ENCODE measurements around the gene OCA2.
"Not testable (repeated sequence)": the region's sequence is repeated elsewhere in the genome, so short reads cannot be mapped to it uniquely, and the experiment has no call there.

The OCA2 gene

GRCh38 chr15:28121577-28121976, 22.5 kb upstream of the OCA2 start:
- DNase-seq (ENCODE audit: insufficient read length, low spot score); FAIRE-seq: not testable (repeated sequence)

GRCh38 chr15:28120359-28120640, 21.2 kb upstream of the OCA2 start:
- no peak for DNase-seq (ENCODE audit: insufficient read length, low spot score)
- no peak for FAIRE-seq

DNA sequence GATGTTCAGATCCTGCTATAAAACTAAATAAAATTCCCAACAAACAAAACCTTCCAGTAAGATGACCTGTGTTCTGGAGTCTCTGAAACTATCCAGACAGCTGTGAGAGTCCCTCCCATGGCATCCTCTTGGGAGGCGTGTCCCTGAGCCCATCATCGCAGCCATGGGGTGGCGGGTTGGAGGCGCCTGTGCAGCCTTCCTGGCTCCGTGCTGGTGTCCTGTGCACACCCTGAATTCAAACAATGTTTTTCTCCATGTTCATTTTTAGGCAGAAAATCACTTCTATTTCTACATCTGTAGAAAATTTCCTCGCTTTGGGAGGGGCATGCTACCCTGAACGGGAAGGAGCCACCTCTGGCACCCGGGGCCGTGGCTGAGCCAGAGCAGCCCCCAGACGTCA, 19.4 kb upstream of the OCA2 start:
- FAIRE-seq (no peak), DNase-seq (ENCODE audit: insufficient read length, low spot score) (no peak)

DNA sequence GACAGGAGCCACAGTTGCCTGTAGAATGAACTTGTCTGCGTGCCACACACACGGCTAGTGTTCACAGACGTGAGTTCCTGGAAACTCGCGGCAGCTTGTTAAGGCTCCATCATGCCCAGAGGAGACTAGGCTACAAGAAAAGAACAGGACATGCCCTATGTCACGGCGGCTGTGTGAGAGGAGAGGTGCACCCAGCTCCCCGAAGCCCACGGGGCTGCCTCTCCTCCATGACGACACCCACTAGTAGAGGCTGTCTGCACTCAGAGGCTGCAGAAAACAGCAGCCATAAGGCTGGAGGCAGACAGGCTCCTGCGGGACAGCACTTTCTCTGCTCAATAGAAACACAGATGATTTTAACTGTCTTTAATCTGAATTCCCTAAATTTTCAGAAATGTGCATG, 19.0 kb upstream of the OCA2 start:
- DNase-seq (ENCODE audit: insufficient read length, low spot score) (no peak), FAIRE-seq (no peak)

- DNase-seq (ENCODE audit: insufficient read length, low spot score) (no peak), FAIRE-seq (no peak)
These were observed 18.4 kb upstream of the OCA2 start for GRCh38 chr15:28117432-28117990.

GRCh38 chr15:28116521-28117431, 17.7 kb upstream of the OCA2 start:
- FAIRE-seq (no peak), DNase-seq (ENCODE audit: insufficient read length, low spot score) (no peak)

GRCh38 chr15:28115871-28116270, 16.8 kb upstream of the OCA2 start:
- FAIRE-seq, result no peak
- DNase-seq (ENCODE audit: insufficient read length, low spot score), result no peak

GRCh38 chr15:28114721-28115622, 15.9 kb upstream of the OCA2 start:
- no peak for FAIRE-seq
- DNase-seq (ENCODE audit: insufficient read length, low spot score), result no peak

GRCh38 chr15:28114114-28114455, 15.0 kb upstream of the OCA2 start:
- DNase-seq (ENCODE audit: insufficient read length, low spot score) (no peak), FAIRE-seq (no peak)

- FAIRE-seq (no peak), DNase-seq (ENCODE audit: insufficient read length, low spot score) (no peak)
These were observed 14.4 kb upstream of the OCA2 start for GRCh38 chr15:28113394-28114113.

- DNase-seq (ENCODE audit: insufficient read length, low spot score) (no peak), FAIRE-seq (no peak)
These were observed 13.8 kb upstream of the OCA2 start for GRCh38 chr15:28112962-28113361.

- no peak for DNase-seq (ENCODE audit: insufficient read length, low spot score)
- FAIRE-seq, result no peak
These were observed 13.1 kb upstream of the OCA2 start for GRCh38 chr15:28112101-28112760.

DNA sequence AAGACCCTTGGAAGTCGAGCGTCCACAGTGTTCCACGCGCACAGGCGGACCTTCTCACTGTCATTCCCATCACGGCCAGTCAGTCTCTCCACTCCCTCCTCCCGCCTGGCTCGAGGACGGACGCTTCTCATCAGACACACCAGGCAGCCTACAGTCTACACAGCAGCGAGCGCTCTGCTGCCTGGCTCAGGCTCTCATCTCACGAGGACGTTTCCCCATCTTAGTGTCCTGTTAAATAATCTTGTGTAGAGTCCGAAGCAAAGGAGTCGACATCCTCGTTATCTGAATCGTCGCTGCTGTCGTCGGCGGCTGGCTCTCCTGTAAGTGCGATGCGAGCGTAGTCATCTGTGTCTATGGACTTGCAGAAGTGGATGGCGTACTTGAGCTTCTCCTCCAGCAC, 12.4 kb upstream of the OCA2 start:
- no peak for DNase-seq (ENCODE audit: insufficient read length, low spot score)
- no peak for FAIRE-seq

- FAIRE-seq (no peak), DNase-seq (ENCODE audit: insufficient read length, low spot score) (no peak)
These were observed 11.4 kb upstream of the OCA2 start for GRCh38 chr15:28110481-28110881.

GRCh38 chr15:28109626-28110455, 10.7 kb upstream of the OCA2 start:
- no peak for DNase-seq (ENCODE audit: insufficient read length, low spot score)
- no peak for FAIRE-seq

- no peak for FAIRE-seq
These were observed 8.8 kb upstream of the OCA2 start for GRCh38 chr15:28107904-28108275.

GRCh38 chr15:28107111-28107903, 8.2 kb upstream of the OCA2 start:
- DNase-seq (ENCODE audit: insufficient read length, low spot score) (no peak), FAIRE-seq (no peak)

More at GRCh38 chr15:28107904-28108275, 8.8 kb upstream of the OCA2 start:
- no peak for DNase-seq (ENCODE audit: insufficient read length, low spot score)

GRCh38 chr15:28106294-28107110, 7.4 kb upstream of the OCA2 start:
- FAIRE-seq (no peak), DNase-seq (ENCODE audit: insufficient read length, low spot score) (no peak)
